Measurements from ENCODE around the gene STAC3. TPM values are rescaled to one million over a fixed set of nuclear protein-coding genes. Genes with fewer than 3 reads are reported as not detected.
A peak's percentile ranks its signal among the peaks of the same experiment; 100 is the strongest.

The STAC3 gene
- total and polyA plus RNA-seq, 2 of the 13 experiments (the other 11 are each of a cell fraction or from before 2014, with no cell fraction given), result 0.18 to 0.22 TPM

DNA sequence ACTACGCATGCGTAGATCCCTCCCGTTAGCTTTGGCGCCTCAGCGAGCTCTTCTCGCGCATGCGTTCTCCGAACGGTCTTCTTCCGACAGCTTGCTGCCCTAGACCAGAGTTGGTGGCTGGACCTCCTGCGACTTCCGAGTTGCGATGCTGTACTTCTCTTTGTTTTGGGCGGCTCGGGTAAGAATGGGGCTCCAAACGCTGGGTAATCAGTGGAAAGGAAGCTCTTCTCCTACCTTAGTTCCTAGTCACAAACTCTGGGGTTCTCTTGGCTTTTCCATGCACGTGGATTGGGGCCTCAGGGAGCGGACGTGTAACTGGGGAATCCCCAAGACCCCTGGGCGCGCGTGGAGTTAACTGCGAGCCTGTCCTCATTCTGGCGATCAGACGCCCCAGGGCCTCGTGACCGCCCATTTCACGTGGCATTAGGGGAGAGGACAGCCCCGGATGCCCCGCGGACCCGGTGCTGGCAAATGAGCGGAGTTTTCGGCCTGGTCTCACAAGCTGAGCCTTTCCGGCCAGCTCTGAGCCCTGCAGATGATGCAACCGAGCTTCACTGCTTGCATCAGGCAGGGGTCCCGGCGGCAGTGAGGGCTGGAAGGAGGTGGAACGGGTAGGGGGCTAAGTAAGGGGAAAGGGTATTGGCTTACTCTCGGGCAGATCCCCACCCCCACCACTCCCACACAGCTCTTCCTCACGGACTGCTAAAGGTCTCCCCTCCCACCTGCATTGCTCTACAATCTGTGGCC lies 21.2 kb downstream of the STAC3 start, which contains the start of gene SHMT2 (continued):
- TF ChIP-seq ZNF430 (CRISPR knock-in tag; IDR thresholded peaks at IDR 0.05) (no peak), BRF2 (CRISPR knock-in tag; IDR thresholded peaks at IDR 0.05) (no peak), CREM (IDR thresholded peaks at IDR 0.05) (no peak; the same call in 1 of the 2 replicates), CREM (CRISPR knock-in tag; IDR thresholded peaks at IDR 0.05) (no peak), ZNF383 (CRISPR knock-in tag; IDR thresholded peaks at IDR 0.05; ENCODE audit: borderline replicate concordance) (0 out of 2 replicates have a peak, but pooled peaks have one; percentile 60), BHLHE40 (IDR thresholded peaks at IDR 0.05; ENCODE audit: low read length) (peak; percentile 6; the same call in 1 of the 2 replicates), PAWR (CRISPR knock-in tag; IDR thresholded peaks at IDR 0.05; ENCODE audit: borderline replicate concordance) (no peak), NFRKB (IDR thresholded peaks at IDR 0.05) (no peak), ZNF720 (CRISPR knock-in tag; IDR thresholded peaks at IDR 0.05) (no peak), ATF6 (CRISPR knock-in tag; conservative IDR thresholded peaks at IDR 0.05) (no peak), ZBTB38 (CRISPR knock-in tag; IDR thresholded peaks at IDR 0.05) (peak; percentile 79; the same call in 1 of the 2 replicates), ZNF83 (CRISPR knock-in tag; IDR thresholded peaks at IDR 0.05; ENCODE audit: borderline replicate concordance) (no peak), ZNF234 (CRISPR knock-in tag; conservative IDR thresholded peaks at IDR 0.05) (no peak), REPIN1 (CRISPR knock-in tag; IDR thresholded peaks at IDR 0.05; ENCODE audit: borderline replicate concordance, low read depth) (no peak), ZBTB1 (CRISPR knock-in tag; IDR thresholded peaks at IDR 0.05; ENCODE audit: borderline replicate concordance) (no peak), RAD21 (CRISPR knock-in tag; IDR thresholded peaks at IDR 0.05) (no peak), HOXD1 (CRISPR knock-in tag; IDR thresholded peaks at IDR 0.05) (no peak), ZNF607 (CRISPR knock-in tag; IDR thresholded peaks at IDR 0.05; ENCODE audit: borderline replicate concordance) (peak; percentile 75; the same call in 1 of the 2 replicates), HOXA9 (CRISPR knock-in tag; IDR thresholded peaks at IDR 0.05; ENCODE audit: borderline replicate concordance) (peak; percentile 53; the same call in 1 of the 2 replicates), PITX1 (CRISPR knock-in tag; IDR thresholded peaks at IDR 0.05) (peak; percentile 67), RNF219 (CRISPR knock-in tag; IDR thresholded peaks at IDR 0.05) (no peak)
- TF ChIP-seq, protein P1, sequence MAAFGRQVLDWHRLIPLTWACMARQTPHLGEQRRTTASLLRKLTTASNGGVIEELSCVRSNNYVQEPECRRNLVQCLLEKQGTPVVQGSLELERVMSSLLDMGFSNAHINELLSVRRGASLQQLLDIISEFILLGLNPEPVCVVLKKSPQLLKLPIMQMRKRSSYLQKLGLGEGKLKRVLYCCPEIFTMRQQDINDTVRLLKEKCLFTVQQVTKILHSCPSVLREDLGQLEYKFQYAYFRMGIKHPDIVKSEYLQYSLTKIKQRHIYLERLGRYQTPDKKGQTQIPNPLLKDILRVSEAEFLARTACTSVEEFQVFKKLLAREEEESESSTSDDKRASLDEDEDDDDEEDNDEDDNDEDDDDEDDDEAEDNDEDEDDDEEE (CRISPR knock-in tag; IDR thresholded peaks at IDR 0.05), result 0 out of 2 replicates have a peak, but pooled peaks have one; percentile 55
- TF ChIP-seq, protein P2, sequence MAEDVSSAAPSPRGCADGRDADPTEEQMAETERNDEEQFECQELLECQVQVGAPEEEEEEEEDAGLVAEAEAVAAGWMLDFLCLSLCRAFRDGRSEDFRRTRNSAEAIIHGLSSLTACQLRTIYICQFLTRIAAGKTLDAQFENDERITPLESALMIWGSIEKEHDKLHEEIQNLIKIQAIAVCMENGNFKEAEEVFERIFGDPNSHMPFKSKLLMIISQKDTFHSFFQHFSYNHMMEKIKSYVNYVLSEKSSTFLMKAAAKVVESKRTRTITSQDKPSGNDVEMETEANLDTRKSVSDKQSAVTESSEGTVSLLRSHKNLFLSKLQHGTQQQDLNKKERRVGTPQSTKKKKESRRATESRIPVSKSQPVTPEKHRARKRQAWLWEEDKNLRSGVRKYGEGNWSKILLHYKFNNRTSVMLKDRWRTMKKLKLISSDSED (CRISPR knock-in tag; IDR thresholded peaks at IDR 0.05), result no peak
